GM18951 (cell line): ENCODE data around the gene PRRT3.

Experiments
- POLR2A ChIP-seq: IDR thresholded peaks from 4 replicates; pipeline ENCODE4 v1.6.1; 2011; ENCODE audit warnings: mild to moderate bottlenecking; ENCODE audit not compliant: insufficient read length, insufficient read depth; ENCODE audit errors: extremely low read depth
- in situ Hi-C: fragments of 300-500 bp; cut with MboI; formaldehyde crosslinking; loops from one replicate; pipeline ENCODE4 v1.12.0; 2022; ENCODE audit warnings: low sequenced_read_pairs, mixed read lengths, inconsistent platforms; ENCODE audit not compliant: unreplicated experiment

Gene PRRT3

GRCh38 chr3:9951962-9952805 lies at the start of gene PRRT3:
PRRT3 (minus strand) TSS chr3:9952408; CDS start chr3:9950115, 2,293 bp downstream.
- in situ Hi-C loops = no loop called here
- peak; percentile 54 for TF ChIP-seq POLR2A

DNA sequence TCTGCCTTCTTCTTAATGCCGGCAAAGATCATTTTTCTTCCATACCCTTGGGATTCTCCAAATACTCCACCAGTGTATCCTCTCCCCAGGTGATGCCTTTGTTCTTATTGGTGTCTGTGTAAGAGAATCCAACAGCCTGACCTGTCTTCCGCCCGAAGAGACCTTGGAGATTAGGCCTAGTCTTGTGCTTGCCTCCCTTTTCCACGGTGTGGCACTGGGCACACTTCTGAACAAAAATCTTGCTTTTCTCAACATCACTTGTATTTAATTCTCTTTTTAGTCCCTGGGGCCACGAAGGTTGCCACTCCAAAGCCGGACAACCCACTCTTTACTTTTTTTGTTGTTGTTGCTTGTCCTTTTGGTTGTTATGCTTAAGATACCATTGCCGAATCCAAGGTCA lies 48.5 kb upstream of the PRRT3 start:
- in situ Hi-C loops = no loop called here

GRCh38 chr3:9994086-9994844 lies 42.1 kb upstream of the PRRT3 start:
- TF ChIP-seq POLR2A = no peak
- in situ Hi-C loops = no loop called here

More for the DNA sequence above, 48.5 kb upstream of the PRRT3 start:
- no peak for TF ChIP-seq POLR2A

DNA sequence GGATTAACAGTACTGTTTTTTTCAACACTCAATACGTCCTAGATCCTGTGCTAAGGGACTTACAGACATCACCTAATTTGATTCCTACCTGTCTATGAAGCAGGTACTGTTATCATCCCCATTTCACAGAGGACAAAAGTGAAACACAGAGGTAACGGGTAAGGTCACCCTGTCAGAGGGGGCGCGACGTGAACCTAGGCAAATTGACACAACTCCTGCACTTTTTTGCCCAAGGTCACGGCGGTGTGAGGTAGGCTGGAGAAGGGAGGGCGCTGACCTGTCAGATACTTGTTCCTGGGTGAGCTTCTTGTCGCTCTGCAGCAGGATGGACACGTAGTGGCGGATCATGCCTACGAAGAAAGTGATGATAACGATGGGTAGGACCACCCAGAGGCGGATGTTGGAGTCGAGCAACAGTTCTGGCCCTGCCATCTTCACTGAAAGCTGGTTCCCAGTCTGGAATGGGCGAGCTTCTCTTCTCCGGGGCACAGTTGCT lies 34.1 kb upstream of the PRRT3 start:
- in situ Hi-C loops = no loop called here
- TF ChIP-seq POLR2A = no peak

GRCh38 chr3:9980251-9980650 lies 28.0 kb upstream of the PRRT3 start:
- in situ Hi-C loops = no loop called here
- TF ChIP-seq POLR2A = no peak

- no peak for TF ChIP-seq POLR2A
- in situ Hi-C loops = no loop called here
These were observed 26.6 kb upstream of the PRRT3 start for GRCh38 chr3:9978710-9979305.

DNA sequence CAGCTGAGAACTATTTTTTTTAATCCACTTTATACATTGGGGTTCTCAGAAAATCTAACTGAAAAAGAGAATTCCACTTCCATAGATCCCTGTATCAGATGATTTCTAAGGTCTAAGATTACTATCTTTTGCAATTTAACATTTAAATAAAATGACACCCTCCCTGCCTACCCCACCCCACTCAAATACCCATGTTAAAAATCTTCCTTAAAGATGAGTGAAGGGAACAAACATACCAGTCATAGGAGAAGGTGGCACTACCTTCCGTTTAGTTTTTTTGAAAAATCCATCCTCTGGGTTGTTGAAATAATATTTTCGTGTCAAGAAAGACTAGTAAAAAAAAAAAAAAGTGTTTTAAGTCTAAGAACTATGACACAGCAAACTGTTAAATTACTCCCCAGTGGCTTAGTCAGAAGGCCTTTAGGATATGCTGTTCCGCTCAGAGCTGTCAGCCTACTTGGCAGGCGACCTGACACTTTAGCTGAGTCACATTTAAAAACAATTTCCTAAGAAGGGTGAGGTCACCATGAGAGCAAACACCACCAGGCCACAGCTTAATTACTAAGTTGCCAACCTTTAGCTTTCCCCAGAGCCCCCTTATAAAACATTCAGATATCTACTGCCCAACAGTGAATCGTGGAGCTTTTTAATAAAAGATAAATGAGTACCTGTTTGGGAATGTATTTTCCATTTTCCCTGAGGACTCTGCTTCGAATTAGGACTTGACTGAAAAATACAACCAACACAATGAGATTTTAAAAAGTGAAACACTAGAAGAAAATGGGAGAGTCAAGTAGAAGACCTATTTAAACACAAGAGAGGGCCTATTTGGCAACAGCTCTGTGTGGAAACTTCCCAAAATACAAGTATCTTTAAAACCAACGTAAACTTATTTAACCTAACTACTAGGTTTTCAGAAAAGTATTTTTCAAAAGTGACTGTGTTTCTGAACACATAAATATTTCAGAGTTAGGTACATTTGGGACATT lies 24.8 kb upstream of the PRRT3 start:
- in situ Hi-C loops = no loop called here
- TF ChIP-seq POLR2A = no peak

DNA sequence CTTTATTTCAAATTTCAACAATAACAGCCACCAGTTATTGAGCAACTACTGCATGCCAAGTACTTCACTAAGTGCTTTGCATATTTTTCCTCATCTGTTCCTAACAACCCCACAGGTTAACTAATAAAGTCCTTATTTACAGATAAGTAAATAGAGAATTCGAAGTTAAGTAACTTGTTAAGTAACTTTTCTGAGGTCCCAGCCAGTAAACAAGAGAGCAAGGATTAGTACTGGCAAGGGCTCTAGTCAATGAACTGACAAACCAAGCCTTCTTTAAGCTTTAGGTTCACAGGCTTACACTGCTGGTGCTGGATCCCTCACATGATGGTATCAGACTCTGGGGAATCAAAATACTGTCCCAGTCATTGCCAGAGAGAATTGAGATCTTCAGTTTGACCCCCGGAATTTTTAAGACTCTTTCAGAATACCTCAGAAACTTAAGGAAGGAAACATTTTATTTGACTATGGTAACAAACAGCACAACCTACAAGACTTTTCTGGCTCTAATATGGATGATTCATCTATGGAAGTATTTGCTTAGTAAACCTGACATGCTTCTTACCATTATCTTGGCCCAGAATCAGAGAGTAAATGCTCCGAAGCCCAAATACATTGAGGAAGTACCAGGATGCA lies 17.9 kb upstream of the PRRT3 start:
- in situ Hi-C loops = no loop called here
- TF ChIP-seq POLR2A = no peak

DNA sequence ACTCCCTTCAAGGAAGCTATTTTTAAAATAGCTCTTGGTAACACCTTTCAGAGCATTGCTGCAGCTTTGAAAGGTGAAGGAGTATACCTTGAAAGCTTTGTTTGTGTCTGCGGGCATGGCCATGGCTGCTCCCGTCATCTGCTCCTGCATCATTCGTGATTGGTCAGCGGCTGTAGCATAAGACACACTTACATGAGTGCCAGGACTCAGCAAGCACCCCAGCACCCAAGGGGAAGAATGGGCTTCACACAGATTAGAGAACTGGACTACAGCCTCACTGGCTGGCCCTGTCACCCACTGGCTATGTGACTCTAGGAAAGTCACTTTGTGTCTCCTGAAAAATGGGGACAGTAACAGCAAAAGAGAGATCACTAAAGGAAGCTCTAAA lies 17.4 kb upstream of the PRRT3 start:
- no peak for TF ChIP-seq POLR2A

GRCh38 chr3:9966841-9967240 lies 14.6 kb upstream of the PRRT3 start:
- TF ChIP-seq POLR2A = no peak

More for the DNA sequence above, 17.4 kb upstream of the PRRT3 start:
- in situ Hi-C loops = no loop called here

GRCh38 chr3:9965200-9965875 lies 13.1 kb upstream of the PRRT3 start:
- in situ Hi-C loops = no loop called here
- no peak for TF ChIP-seq POLR2A

More at GRCh38 chr3:9966841-9967240, 14.6 kb upstream of the PRRT3 start:
- in situ Hi-C loops = no loop called here
